ENCODE data around the gene PRPF18. TPM values are rescaled to one million over a fixed set of nuclear protein-coding genes. Genes with fewer than 3 reads are reported as not detected.
"Not testable (repeated sequence)": the region's sequence is repeated elsewhere in the genome, so short reads cannot be mapped to it uniquely, and the experiment has no call there.

Gene PRPF18
- 25.2 TPM for total RNA-seq

- DNase-seq (ENCODE audit: low spot score) = peak; percentile 92
Observed at GRCh38 chr10:13586676-13587355, at the start of gene PRPF18. Gene PRPF18, plus strand, starts transcription at chr10:13586965. Its CDS starts 122 bp downstream, at chr10:13587087.

GRCh38 chr10:13537985-13538384, 48.8 kb upstream of the PRPF18 start:
- DNase-seq (ENCODE audit: low spot score) = not testable (repeated sequence)

DNA sequence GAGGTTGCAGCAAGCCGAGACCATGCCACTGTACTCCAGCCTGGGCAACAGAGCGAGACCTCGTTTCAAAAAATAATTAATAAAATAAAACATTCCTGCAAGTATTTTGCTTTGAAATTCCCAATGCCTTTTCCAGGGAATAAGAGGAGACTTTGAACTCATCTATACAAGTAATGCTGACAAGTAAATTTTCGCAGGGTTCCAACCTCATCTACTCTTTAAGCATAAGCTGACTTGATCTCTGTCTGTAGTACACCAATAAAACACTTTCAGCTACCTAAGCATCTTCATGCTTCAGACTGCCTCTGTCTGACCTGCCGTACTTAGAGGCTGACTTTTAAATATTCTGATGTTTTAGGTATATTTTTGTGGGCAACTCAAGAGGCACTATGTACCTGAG, 44.2 kb upstream of the PRPF18 start:
- DNase-seq (ENCODE audit: low spot score) = no peak

GRCh38 chr10:13550802-13551201, 36.0 kb upstream of the PRPF18 start:
- no peak for DNase-seq (ENCODE audit: low spot score)

GRCh38 chr10:13555884-13556510, 30.8 kb upstream of the PRPF18 start:
- DNase-seq (ENCODE audit: low spot score) = no peak

GRCh38 chr10:13559124-13559700, 27.6 kb upstream of the PRPF18 start:
- no peak for DNase-seq (ENCODE audit: low spot score)

- no peak for DNase-seq (ENCODE audit: low spot score)
Observed at GRCh38 chr10:13560597-13560996, 26.2 kb upstream of the PRPF18 start.

GRCh38 chr10:13563481-13564445, 23.0 kb upstream of the PRPF18 start:
- DNase-seq (ENCODE audit: low spot score) = no peak

DNA sequence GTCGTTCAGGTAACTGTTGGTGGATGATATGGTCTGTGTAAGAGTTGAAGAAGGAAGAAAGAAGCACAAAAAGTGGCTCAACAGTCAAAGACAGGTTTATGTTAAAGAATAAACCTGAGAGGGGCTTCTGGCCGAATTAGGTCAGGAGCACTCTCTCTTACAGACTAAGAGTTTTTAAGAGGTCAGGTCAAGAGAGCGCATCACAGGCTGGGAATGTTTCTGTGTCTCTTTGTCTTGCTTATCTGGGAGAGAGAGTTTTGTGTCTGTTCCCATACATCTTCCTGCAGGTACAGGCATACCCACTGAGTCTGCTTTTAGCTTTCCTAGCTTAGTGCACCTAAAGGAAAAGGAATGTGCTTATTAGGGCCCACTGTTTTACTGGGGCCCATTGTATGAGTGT, 22.2 kb upstream of the PRPF18 start:
- no peak for DNase-seq (ENCODE audit: low spot score)

DNA sequence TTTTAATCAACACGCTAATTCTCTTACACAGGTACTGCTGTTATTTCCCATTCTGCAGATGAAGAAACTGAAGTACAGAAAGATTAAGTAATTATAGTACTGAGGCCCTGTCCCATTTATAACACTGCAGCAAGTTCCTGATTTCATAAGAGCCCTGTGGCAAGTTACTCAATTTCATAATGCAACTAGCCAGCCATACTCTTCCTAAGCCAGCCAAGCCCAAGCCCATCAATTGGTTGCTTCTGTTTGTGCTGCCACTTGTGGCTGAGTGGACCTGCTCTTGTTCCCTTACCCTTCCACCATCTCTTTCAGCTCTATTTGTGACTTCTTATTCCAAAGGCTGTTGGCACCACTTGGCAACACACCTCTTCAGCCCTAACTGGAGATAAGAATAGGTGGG, 19.7 kb upstream of the PRPF18 start:
- no peak for DNase-seq (ENCODE audit: low spot score)

DNA sequence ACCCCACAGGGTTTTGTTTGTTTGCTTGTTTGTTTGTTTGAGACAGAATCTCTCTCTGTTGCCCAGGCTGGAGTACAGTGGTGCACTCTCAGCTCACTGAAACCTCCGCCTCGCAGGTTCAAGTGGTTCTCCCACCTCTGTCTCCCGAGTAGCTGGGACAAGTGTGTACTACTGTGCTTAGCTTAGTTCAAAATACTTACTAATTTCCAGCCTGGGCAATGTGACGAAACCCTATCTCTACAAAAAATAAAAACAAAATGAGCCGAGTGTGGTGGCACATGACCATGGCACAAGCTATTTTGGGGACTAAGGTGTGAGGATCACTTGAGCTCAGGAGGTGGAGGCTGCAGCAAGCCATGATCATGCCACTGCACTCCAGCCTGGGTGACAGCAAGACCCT, 15.2 kb upstream of the PRPF18 start:
- no peak for DNase-seq (ENCODE audit: low spot score)

- DNase-seq (ENCODE audit: low spot score) = no peak
Observed at GRCh38 chr10:13573960-13574359, 12.8 kb upstream of the PRPF18 start.

- no peak for DNase-seq (ENCODE audit: low spot score)
Observed at GRCh38 chr10:13585195-13585751, 1.5 kb upstream of the PRPF18 start.

DNA sequence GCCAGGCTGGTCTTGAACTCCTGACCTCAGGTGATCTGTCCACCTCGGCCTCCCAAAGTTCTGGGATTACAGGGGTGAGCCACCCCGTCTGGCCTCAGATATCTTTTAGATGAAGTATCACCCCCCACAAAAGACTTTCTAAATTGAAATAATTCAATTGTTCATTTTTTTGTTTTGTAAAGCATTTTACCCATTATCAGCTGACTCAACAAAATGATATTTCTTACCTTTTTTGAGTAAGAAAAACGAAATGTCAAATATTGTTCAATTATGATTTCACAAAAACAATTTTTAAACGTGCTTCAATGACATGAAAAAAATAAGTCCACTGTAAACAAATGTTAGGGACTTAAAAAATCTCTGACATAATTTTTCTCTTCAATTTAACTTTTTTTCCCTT, 822 bp upstream of the PRPF18 start:
- DNase-seq (ENCODE audit: low spot score) = no peak

DNA sequence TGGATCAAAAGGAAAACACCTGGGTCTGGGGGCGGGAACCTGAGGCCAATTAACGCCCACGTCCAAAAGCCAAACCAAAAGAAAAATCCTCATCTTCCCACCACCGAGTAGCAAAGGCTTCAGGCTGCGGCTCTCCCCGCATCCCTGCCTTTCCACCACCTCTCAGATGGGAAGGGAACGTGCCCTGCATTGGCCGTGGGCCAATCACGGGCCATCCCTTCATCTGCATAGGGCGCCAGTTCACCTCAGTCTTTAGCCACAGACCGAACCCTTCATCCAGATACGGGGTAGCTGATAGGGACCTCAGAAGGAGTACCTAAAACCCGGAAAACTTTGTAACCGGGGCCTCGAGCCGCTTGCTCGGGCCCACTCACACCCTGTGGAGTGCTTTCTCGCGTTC, 626 bp downstream of the PRPF18 start:
- DNase-seq (ENCODE audit: low spot score) = no peak

- DNase-seq (ENCODE audit: low spot score) = no peak
Observed at GRCh38 chr10:13589316-13589715, 2.6 kb downstream of the PRPF18 start.

- no peak for DNase-seq (ENCODE audit: low spot score)
Observed at GRCh38 chr10:13590886-13591285, 4.1 kb downstream of the PRPF18 start.

DNA sequence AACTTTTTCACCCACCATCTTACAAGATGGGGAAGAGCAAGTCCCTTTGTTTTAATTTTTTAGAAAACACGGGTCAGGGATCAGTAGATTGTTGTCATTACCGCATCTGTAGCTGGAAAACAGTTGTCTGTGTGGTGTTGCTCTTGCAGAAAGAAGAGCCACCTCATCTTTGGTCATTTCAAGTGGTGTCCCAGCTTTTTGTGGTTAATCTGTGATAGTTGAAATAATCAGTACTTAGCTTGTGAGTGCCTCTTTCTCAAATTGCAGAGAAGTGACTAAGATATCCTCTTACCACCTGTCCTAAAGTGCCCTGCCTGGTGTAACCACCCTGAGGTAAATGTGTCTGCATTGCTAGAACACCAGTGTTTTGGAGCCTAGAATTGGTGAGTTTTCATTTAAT, 5.5 kb downstream of the PRPF18 start:
- DNase-seq (ENCODE audit: low spot score) = no peak

DNA sequence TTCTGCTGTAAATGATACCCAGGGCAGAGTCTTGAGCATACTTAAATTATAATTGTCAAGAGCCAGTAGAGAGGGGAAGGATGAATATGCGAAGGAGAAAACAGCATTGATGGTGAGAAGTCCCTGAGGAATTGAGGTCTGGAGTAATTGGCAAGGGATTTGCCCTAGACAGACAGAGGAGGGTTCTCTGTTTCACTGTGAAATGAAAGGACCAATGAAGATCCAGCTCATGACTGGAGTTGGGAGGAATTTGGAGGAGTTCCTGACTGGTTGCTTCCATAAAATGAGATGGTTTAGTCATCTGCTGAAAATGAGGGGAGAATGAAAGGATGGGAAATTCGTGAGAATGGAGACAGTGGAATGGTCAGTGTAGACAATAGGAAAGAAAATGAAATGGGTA, 6.8 kb downstream of the PRPF18 start:
- no peak for DNase-seq (ENCODE audit: low spot score)

- no peak for DNase-seq (ENCODE audit: low spot score)
Observed at GRCh38 chr10:13594641-13595040, 7.9 kb downstream of the PRPF18 start.

GRCh38 chr10:13597909-13598308, 11.1 kb downstream of the PRPF18 start:
- DNase-seq (ENCODE audit: low spot score) = no peak

Data from ureter (tissue), 1 donor.